Activated CD8-positive, alpha-beta T cell treated with anti-CD3 and anti-CD28 coated beads for 36 hours (primary cell): ENCODE measurements around the gene SIL1. TPM values are rescaled to one million over a fixed set of nuclear protein-coding genes. Genes with fewer than 3 reads are reported as not detected.
A peak's percentile ranks its signal among the peaks of the same experiment; 100 is the strongest.

ENCODE experiments used
- ATAC-seq: fragments of 200-7000 bp; cut with Tn5 transposase; one replicate; pipeline ENCODE4 v1.10.0; 2021; ENCODE audit warnings: mild to moderate bottlenecking, moderate library complexity
- CTCF ChIA-PET: fragments of 350-600 bp; sonication (Branson Sonifier 250); formaldehyde crosslinking; loops from one replicate; lab custom pipeline; 2021; ENCODE audit warnings: antibody characterized with exemption; lab: Charles Lee
- POLR2A ChIA-PET: fragments of 350-600 bp; sonication (Branson Sonifier 250); formaldehyde crosslinking; loops from one replicate; lab custom pipeline; 2021; ENCODE audit warnings: antibody characterized with exemption; lab: Charles Lee
- DNase-seq: peaks from one replicate; pipeline ENCODE4 v3.0.0-alpha.2; 2020
- H3K27ac Mint-ChIP-seq: one replicate; pipeline ENCODE4 v1.8.0; 2021; ENCODE audit warnings: mild to moderate bottlenecking, mixed read lengths
- H3K27me3 Mint-ChIP-seq: one replicate; pipeline ENCODE4 v1.8.0; 2021; ENCODE audit warnings: mixed read lengths
- H3K36me3 Mint-ChIP-seq: one replicate; pipeline ENCODE4 v1.8.0; 2021; ENCODE audit warnings: low read depth, mixed read lengths
- H3K4me1 Mint-ChIP-seq: one replicate; pipeline ENCODE4 v1.8.0; 2021; ENCODE audit warnings: low read depth, mixed read lengths
- H3K4me3 Mint-ChIP-seq: one replicate; pipeline ENCODE4 v1.8.0; 2021; ENCODE audit warnings: mild to moderate bottlenecking, moderate library complexity, mixed read lengths
- H3K9me3 Mint-ChIP-seq: one replicate; pipeline ENCODE4 v1.8.0; 2021; ENCODE audit warnings: mixed read lengths
- CTCF ChIP-seq: fragments of 200-600 bp; IDR thresholded peaks from one replicate; pipeline ENCODE4 v1.8.0; 2022; ENCODE audit warnings: antibody characterized with exemption, mild to moderate bottlenecking
- intact Hi-C: fragments of 100-400 bp; cut with micrococcal nuclease; formaldehyde crosslinking; loops from one replicate; pipeline ENCODE4 v1.10.0; 2022
- total RNA-seq, 2 experiments: library from RNA; stranded (reverse); gene quantifications; one replicate each; pipeline ENCODE4 v1.2.3, GENCODE V29; 2021

The SIL1 gene
- total RNA-seq, 2 experiments from 2014 or later, result 27.6 to 32.3 TPM

GRCh38 chr5:139151902-139152301 is 46.3 kb downstream of the SIL1 start:
- Mint-ChIP-seq H3K4me1 (peaks cover 23% of the 10 kb centered on the region), H3K27me3 (no peaks in the 10 kb centered on the region), H3K27ac (no peak overlapping the region), H3K9me3 (no peaks in the 10 kb centered on the region), H3K36me3 (peaks cover 4% of the 10 kb centered on the region), H3K4me3 (no peak overlapping the region)
- no peak for TF ChIP-seq CTCF
- ChIA-PET CTCF (interaction anchor here (0.9 kb wide), 1 partner anchor 361 kb away, joined by 3 read pairs; no protein-coding TSS in a partner anchor), POLR2A (no interaction called here)
- intact Hi-C loops, result no loop called here
- DNase-seq, result no peak
- no peak for ATAC-seq

- intact Hi-C loops, result no loop called here
- no peaks in the 10 kb centered on the region for H3K36me3 Mint-ChIP-seq
- no peaks in the 10 kb centered on the region for H3K27me3 Mint-ChIP-seq
- no peak overlapping the region for H3K4me3 Mint-ChIP-seq
- no peak overlapping the region for H3K27ac Mint-ChIP-seq
- ATAC-seq, result no peak
- ChIA-PET CTCF (interaction anchor here (1.0 kb wide), 1 partner anchor 9 kb away, joined by 3 read pairs; no protein-coding TSS in a partner anchor), POLR2A (interaction anchor here (1.7 kb wide), 1 partner anchor 8 kb away, joined by 7 read pairs; no protein-coding TSS in a partner anchor)
- peaks cover 26% of the 10 kb centered on the region for H3K4me1 Mint-ChIP-seq
- H3K9me3 Mint-ChIP-seq, result peaks cover under 1% of the 10 kb centered on the region
- no peak for TF ChIP-seq CTCF
- DNase-seq, result no peak
These were observed 47.7 kb downstream of the SIL1 start for GRCh38 chr5:139150367-139150999.

GRCh38 chr5:139149477-139150199 is 48.5 kb downstream of the SIL1 start:
- TF ChIP-seq CTCF, result no peak
- no peak overlapping the region for H3K4me3 Mint-ChIP-seq
- H3K9me3 Mint-ChIP-seq, result peaks cover 6% of the 10 kb centered on the region
- DNase-seq, result no peak
- intact Hi-C loops, result no loop called here
- peaks cover 33% of the 10 kb centered on the region for H3K4me1 Mint-ChIP-seq
- H3K27ac Mint-ChIP-seq, result no peak overlapping the region
- ChIA-PET CTCF (interaction anchor here (1.0 kb wide), 1 partner anchor 8 kb away, joined by 3 read pairs; no protein-coding TSS in a partner anchor), POLR2A (interaction anchor here (1.7 kb wide), 1 partner anchor 9 kb away, joined by 7 read pairs; no protein-coding TSS in a partner anchor)
- H3K36me3 Mint-ChIP-seq, result no peaks in the 10 kb centered on the region
- H3K27me3 Mint-ChIP-seq, result no peaks in the 10 kb centered on the region
- ATAC-seq, result no peak

- Mint-ChIP-seq H3K36me3 (no peaks in the 10 kb centered on the region), H3K27ac (no peak overlapping the region), H3K4me1 (peaks cover 36% of the 10 kb centered on the region), H3K9me3 (peaks cover 6% of the 10 kb centered on the region), H3K4me3 (no peak overlapping the region), H3K27me3 (no peaks in the 10 kb centered on the region)
- ChIA-PET POLR2A (interaction anchor here (1.7 kb wide), 1 partner anchor 10 kb away, joined by 7 read pairs; no protein-coding TSS in a partner anchor), CTCF (no interaction called here)
- intact Hi-C loops, result no loop called here
- no peak for TF ChIP-seq CTCF
- ATAC-seq (no peak), DNase-seq (peak; percentile 9)
These were observed 49.2 kb downstream of the SIL1 start for GRCh38 chr5:139148986-139149385.

- TF ChIP-seq CTCF, result no peak
- H3K9me3 Mint-ChIP-seq, result peaks cover 6% of the 10 kb centered on the region
- H3K4me1 Mint-ChIP-seq, result peaks cover 37% of the 10 kb centered on the region
- intact Hi-C loops, result no loop called here
- no peak overlapping the region for H3K4me3 Mint-ChIP-seq
- ChIA-PET CTCF (no interaction called here), POLR2A (interaction anchor here (1.7 kb wide), 1 partner anchor 10 kb away, joined by 7 read pairs; no protein-coding TSS in a partner anchor)
- H3K36me3 Mint-ChIP-seq, result no peaks in the 10 kb centered on the region
- DNase-seq (no peak), ATAC-seq (no peak)
- H3K27ac Mint-ChIP-seq, result no peak overlapping the region
- H3K27me3 Mint-ChIP-seq, result no peaks in the 10 kb centered on the region
These were observed 49.9 kb downstream of the SIL1 start for GRCh38 chr5:139148306-139148705.
